ENCODE measurements around the gene TXNL4A.
A peak's percentile ranks its signal among the peaks of the same experiment; 100 is the strongest.

DNA sequence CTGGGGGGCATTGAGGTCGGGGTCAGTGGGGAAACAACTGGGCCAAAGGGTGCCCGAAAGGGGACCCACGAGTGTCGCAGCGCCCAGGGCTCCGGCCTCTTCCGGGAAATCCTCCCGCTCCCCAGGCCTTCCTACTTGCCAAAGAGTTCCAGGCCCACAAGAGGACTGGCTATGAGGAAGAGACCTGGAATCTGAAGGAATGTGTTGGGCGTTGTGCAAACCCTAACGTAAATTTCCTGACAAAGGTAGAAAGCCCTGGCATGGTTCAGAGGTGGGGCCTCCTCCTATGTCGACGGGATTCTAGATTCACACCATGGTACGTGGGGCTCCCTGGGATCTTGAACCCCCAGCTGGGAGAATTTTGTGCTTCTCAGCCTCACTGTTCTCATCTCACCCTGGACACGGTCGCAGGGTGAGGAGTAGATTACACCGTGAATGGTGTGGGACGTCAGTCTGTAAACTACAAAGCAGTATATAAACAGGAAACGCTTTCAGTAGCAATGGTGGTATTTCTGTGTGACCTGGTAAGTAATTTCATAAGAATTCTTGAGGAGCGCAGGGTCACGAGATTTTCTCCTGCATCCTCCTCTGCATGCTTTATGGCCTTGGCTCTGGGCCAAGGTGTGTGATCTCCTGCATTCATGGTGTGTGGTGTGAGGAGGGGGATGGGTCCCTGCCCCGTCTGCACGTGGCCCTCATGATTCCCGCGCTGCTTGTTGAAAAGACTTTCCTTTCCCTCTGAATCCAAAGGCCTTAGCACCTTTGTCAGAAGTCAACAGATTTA, 23.1 kb downstream of the TXNL4A start:
- TF ChIP-seq EP300 (IDR thresholded peaks at IDR 0.05; ENCODE audit: borderline replicate concordance) (0 out of 2 replicates have a peak, but pooled peaks have one; percentile 8), TAF1 (IDR thresholded peaks at IDR 0.05; ENCODE audit: low read depth) (peak; percentile 36; the same call in 1 of the 2 replicates), CEBPB (IDR thresholded peaks at IDR 0.05) (peak; percentile 75), RAD21 (IDR thresholded peaks at IDR 0.05; ENCODE audit: low read depth) (no peak), TCF12 (IDR thresholded peaks at IDR 0.05; ENCODE audit: low read depth) (peak; percentile 31), YY1 (IDR thresholded peaks at IDR 0.05; ENCODE audit: low read depth) (peak; percentile 31; the same call in 1 of the 2 replicates), CREB1 (IDR thresholded peaks at IDR 0.05; ENCODE audit: low read depth) (no peak), NFIC (IDR thresholded peaks at IDR 0.05) (peak; percentile 93), ZBTB7A (IDR thresholded peaks at IDR 0.05; ENCODE audit: low read depth) (no peak), EGR1 (IDR thresholded peaks at IDR 0.05) (no peak; the same call in 1 of the 2 replicates), FOXM1 (IDR thresholded peaks at IDR 0.05; ENCODE audit: borderline replicate concordance, low read depth) (peak; percentile 15; the same call in 1 of the 2 replicates)
- TF ChIP-seq, protein P1, sequence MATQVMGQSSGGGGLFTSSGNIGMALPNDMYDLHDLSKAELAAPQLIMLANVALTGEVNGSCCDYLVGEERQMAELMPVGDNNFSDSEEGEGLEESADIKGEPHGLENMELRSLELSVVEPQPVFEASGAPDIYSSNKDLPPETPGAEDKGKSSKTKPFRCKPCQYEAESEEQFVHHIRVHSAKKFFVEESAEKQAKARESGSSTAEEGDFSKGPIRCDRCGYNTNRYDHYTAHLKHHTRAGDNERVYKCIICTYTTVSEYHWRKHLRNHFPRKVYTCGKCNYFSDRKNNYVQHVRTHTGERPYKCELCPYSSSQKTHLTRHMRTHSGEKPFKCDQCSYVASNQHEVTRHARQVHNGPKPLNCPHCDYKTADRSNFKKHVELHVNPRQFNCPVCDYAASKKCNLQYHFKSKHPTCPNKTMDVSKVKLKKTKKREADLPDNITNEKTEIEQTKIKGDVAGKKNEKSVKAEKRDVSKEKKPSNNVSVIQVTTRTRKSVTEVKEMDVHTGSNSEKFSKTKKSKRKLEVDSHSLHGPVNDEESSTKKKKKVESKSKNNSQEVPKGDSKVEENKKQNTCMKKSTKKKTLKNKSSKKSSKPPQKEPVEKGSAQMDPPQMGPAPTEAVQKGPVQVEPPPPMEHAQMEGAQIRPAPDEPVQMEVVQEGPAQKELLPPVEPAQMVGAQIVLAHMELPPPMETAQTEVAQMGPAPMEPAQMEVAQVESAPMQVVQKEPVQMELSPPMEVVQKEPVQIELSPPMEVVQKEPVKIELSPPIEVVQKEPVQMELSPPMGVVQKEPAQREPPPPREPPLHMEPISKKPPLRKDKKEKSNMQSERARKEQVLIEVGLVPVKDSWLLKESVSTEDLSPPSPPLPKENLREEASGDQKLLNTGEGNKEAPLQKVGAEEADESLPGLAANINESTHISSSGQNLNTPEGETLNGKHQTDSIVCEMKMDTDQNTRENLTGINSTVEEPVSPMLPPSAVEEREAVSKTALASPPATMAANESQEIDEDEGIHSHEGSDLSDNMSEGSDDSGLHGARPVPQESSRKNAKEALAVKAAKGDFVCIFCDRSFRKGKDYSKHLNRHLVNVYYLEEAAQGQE (IDR thresholded peaks at IDR 0.05; ENCODE audit: low read depth), result no peak
- TF ChIP-seq, protein P2, sequence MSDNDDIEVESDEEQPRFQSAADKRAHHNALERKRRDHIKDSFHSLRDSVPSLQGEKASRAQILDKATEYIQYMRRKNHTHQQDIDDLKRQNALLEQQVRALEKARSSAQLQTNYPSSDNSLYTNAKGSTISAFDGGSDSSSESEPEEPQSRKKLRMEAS (IDR thresholded peaks at IDR 0.05), result peak; percentile 90

Data from Ishikawa (cell line).